ENCODE data around the gene TCEAL1. TPM values are rescaled to one million over a fixed set of nuclear protein-coding genes. Genes with fewer than 3 reads are reported as not detected.

TCEAL1 gene
- total RNA-seq, 2 donors from 2014 or later, result 14.8 to 28.0 TPM

DNA sequence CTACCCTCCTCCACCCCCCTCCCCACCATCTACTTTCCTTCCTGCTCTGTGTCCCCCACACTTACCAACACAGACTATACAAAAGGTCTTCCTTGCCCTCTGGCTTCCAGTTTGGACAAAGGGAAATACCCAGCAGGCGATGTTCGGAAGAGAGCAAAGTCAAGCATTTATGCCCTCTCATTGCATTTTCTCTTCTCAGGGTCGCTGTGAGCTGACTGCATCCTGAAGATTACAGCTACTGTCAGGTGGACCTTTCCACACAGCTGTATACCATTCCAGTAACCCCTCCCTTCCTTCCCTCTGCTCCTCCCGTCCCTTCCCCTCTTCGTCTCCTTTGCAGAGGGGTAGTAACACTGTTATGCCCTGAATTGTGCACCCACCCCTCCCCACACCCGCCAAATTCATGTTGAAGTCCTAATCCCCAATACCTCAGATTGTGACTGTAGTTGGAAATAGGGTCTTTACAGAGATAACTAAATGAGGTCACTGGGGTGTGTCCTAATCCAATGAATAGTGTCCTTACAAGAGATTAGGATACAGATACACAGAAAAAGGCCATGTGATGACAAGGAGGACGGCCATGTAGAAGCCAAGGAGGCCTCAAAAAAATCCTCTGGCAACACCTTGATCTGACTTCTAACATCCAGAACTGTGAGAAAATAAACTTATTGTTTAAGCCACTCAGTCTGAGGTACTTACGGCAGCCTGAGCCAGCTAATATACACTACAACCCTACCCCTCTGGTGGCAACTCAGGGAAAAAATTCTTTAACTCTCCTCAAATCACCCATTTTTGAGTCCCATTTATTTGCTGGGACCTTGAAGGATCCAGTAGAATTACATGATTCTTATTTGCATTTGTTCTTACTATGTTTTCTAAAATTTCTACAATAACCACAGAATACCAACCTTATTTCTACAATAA is 46.0 kb downstream of the TCEAL1 start:
- Histone ChIP-seq H3K36me3 (replicated peaks in 1 of 2; ENCODE audit: insufficient read depth in 1 of 2, low read depth in 2 of 2) (peaks cover 0 to 2% of the 10 kb centered on the region in 2 donors), H3K9me3 (no peaks in the 10 kb centered on the region), H3K27me3 (no peaks in the 10 kb centered on the region), H3K4me1 (peaks cover under 1% of the 10 kb centered on the region), H3K27ac (no peak overlapping the region), H3K4me3 (no peak overlapping the region)
- intact Hi-C loops (cut with DNase I), result no loop called here
- no peak for ATAC-seq
- no peak for DNase-seq
- WGBS, 2 donors, result 83 to 85% methylated on average over 7 to 8 of the region's 8 CpGs
- no peak for TF ChIP-seq POLR2A (IDR thresholded peaks at IDR 0.05)
- TF ChIP-seq, protein P1, sequence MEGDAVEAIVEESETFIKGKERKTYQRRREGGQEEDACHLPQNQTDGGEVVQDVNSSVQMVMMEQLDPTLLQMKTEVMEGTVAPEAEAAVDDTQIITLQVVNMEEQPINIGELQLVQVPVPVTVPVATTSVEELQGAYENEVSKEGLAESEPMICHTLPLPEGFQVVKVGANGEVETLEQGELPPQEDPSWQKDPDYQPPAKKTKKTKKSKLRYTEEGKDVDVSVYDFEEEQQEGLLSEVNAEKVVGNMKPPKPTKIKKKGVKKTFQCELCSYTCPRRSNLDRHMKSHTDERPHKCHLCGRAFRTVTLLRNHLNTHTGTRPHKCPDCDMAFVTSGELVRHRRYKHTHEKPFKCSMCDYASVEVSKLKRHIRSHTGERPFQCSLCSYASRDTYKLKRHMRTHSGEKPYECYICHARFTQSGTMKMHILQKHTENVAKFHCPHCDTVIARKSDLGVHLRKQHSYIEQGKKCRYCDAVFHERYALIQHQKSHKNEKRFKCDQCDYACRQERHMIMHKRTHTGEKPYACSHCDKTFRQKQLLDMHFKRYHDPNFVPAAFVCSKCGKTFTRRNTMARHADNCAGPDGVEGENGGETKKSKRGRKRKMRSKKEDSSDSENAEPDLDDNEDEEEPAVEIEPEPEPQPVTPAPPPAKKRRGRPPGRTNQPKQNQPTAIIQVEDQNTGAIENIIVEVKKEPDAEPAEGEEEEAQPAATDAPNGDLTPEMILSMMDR (IDR thresholded peaks at IDR 0.05), result no peak

DNA sequence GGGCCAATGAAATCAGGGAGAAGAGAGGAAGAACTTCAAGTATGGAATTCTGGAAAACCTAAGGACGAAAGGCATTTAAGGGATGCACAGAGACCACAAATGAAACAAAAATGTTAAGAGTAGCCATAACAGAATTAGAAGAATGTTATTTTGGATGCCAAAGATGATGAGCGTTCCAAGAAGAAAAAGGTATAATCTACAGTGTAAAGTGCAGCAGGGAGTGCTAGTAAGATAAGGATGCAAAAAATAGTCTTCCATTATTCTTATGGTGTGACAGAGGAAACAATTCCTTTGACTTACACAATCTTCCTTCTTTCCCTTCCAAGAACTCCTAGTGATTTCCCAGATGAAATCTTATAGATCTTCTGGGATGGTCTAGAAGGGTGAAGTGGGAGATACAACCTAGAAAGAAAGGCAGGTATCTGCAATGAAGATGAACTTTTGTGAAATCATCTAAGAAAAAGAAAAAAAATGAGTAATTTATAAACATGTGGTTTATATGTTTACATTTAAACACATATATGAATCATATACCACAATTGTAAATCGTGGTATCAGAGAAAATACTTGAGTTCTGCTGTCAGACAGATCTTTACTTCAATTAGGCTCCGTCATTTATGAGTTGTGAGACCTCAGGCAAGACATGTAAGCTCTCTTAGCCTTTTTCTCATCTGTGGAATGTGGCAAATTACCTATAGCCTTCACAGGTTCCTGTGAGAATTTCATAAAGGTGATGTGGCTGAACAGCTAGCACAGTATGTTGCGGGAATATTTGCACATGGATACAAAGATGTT is 49.6 kb downstream of the TCEAL1 start:
- Histone ChIP-seq H3K9me3 (no peaks in the 10 kb centered on the region), H3K4me1 (peaks cover 7% of the 10 kb centered on the region), H3K27me3 (no peaks in the 10 kb centered on the region), H3K27ac (no peak overlapping the region), H3K4me3 (no peak overlapping the region), H3K36me3 (replicated peaks in 1 of 2; ENCODE audit: insufficient read depth in 1 of 2, low read depth in 2 of 2) (peaks cover 0 to 2% of the 10 kb centered on the region in 2 donors)
- no peak for ATAC-seq
- TF ChIP-seq, protein P1 (IDR thresholded peaks at IDR 0.05), result no peak
- no peak for TF ChIP-seq POLR2A (IDR thresholded peaks at IDR 0.05)
- DNase-seq, result no peak
- intact Hi-C loops (cut with DNase I), result no loop called here
- 83% methylated on average over 5 of the region's 5 CpGs for WGBS, 2 donors

Other genes with a start within 250 kb of the TCEAL1 start
- gene RAB40A, start 109.5 kb upstream of the TCEAL1 start, total RNA-seq, result under 1 TPM in 1 of 2 donors, not detected in 1; 0.52 TPM
- 10 to 100 TPM; 36.8 to 51.4 TPM for gene TCEAL4, start 43.5 kb upstream of the TCEAL1 start, total RNA-seq
- gene TCEAL3, start 21.0 kb upstream of the TCEAL1 start, total RNA-seq, result 10 to 100 TPM; 21.4 to 21.8 TPM
- gene MORF4L2, start 57.7 kb downstream of the TCEAL1 start, total RNA-seq, result 100 to 1,000 TPM; 135 to 231 TPM
- not detected for gene TMEM31, start 81.9 kb downstream of the TCEAL1 start, total RNA-seq
- 1 to 10 TPM in 1 of 2 donors, under 1 TPM in 1; 0.78 to 2.0 TPM for gene PLP1, start 147.9 kb downstream of the TCEAL1 start, total RNA-seq
- under 1 TPM; 0.66 to 0.78 TPM for gene RAB9B, start 203.3 kb downstream of the TCEAL1 start, total RNA-seq

Measured in body of pancreas (tissue), 4 donors.